ENCODE measurements around the gene MYO7B.

MYO7B gene

DNA sequence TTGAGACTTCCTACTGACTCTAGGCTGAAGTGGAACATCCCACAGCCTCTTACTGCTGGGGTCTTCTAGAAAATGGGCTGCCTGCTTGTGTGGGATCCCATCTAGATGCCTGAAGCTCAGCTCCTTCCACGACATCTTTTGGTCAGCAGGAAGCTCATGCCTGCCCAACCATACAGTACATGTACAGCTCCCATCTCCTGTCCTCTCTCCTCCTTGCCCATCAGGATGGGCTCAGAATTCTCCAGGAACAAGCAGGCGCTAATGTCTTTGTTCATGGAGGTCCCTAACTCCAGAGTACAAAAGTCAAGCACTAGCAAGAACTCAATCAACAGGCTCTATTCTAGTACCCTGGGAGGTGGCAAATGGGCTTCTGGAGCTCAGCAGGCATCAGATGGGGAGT, 78.8 kb downstream of the MYO7B start:
- no peak for DNase-seq (ENCODE audit: low read depth)
- no peak overlapping the region for H3K4me3 ChIP-seq (ENCODE audit: low read depth, low read length)
- no peak for TF ChIP-seq CTCF (conservative IDR thresholded peaks at IDR 0.05; ENCODE audit: low read depth, low read length)

GRCh38 chr2:127614731-127615130, 79.2 kb downstream of the MYO7B start:
- TF ChIP-seq CTCF (conservative IDR thresholded peaks at IDR 0.05; ENCODE audit: low read depth, low read length) = no peak
- no peak for DNase-seq (ENCODE audit: low read depth)
- no peak overlapping the region for H3K4me3 ChIP-seq (ENCODE audit: low read depth, low read length)

- no peak overlapping the region for H3K4me3 ChIP-seq (ENCODE audit: low read depth, low read length)
- no peak for TF ChIP-seq CTCF (conservative IDR thresholded peaks at IDR 0.05; ENCODE audit: low read depth, low read length)
- no peak for DNase-seq (ENCODE audit: low read depth)
Measured at GRCh38 chr2:127615511-127616166, 80.2 kb downstream of the MYO7B start.

DNA sequence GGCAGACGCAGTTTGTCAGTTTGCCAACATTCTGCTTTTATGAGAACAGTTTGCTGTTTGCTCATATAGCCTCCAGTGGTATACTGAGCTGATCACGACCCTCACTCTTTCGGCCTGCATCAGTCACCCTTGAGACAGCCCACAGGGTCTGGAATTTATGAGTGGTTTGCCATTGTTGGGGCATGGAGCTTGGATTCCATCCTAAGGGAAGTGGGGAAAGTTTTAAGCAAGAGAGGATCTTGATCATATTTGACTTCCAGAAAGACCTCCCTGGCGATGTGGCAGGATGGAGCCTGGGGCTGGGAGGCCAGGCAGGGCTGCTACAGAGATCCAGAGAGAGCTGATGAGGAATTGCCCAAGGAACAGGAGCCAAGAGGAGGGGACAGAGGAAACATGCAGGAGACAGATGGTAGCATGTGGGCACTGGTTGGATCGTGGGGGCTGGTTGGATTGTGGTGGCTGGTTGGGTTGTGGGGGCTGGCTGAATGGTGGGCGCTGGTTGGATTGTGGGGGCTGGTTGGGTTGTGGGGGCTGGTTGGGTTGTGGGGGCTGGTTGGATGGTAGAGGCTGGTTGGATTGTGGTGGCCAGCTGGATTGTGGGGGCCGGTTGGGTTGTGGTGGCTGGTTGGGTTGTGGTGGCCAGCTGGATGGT, 83.2 kb downstream of the MYO7B start:
- no peak for DNase-seq (ENCODE audit: low read depth)
- H3K4me3 ChIP-seq (ENCODE audit: low read depth, low read length) = no peak overlapping the region
- no peak for TF ChIP-seq CTCF (conservative IDR thresholded peaks at IDR 0.05; ENCODE audit: low read depth, low read length)

GRCh38 chr2:127619203-127619590, 83.7 kb downstream of the MYO7B start:
- H3K4me3 ChIP-seq (ENCODE audit: low read depth, low read length) = no peak overlapping the region
- DNase-seq (ENCODE audit: low read depth) = no peak
- TF ChIP-seq CTCF (conservative IDR thresholded peaks at IDR 0.05; ENCODE audit: low read depth, low read length) = no peak

- DNase-seq (ENCODE audit: low read depth) = no peak
- no peak overlapping the region for H3K4me3 ChIP-seq (ENCODE audit: low read depth, low read length)
- no peak for TF ChIP-seq CTCF (conservative IDR thresholded peaks at IDR 0.05; ENCODE audit: low read depth, low read length)
Measured at GRCh38 chr2:127619877-127620705, 84.6 kb downstream of the MYO7B start.

Data from choroid plexus epithelial cell (primary cell).